NCI-H460 (cell line): ENCODE results near the gene ATP2B1. TPM values are rescaled to one million over a fixed set of nuclear protein-coding genes. Genes with fewer than 3 reads are reported as not detected.

ENCODE experiments used
- DNase-seq: peaks from one replicate; pipeline ENCODE4 v3.0.0-alpha.2; 2016; ENCODE audit warnings: low read depth; ENCODE audit errors: extremely low read depth
- total RNA-seq: library from RNA; depleted of rRNA; stranded (reverse); fragments of >200 nt; shearing (Covaris generic); gene quantifications from 2 replicates; pipeline ENCODE4 v1.2.3, GENCODE V29; 2014

ATP2B1 gene
- total RNA-seq, 1 experiment from 2014 or later: 228 TPM

DNA sequence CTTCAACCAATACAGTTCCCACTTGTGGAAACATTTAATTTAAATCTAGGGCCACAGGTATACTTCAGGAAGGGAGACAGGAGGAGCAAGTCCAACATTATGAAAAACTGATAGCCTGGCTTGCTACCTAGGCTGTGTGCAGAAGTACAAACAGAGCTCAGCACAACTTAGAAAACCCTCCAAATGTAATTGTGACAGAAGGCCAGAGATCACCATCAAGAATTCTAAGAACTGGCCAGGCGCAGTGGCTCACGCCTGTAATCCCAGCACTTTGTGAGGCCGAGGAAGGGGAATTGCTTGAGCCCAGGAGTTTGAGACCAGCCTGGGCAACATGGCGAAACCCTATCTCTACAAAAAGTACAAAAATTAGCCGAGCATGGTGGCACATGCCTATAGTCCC, 14.1 kb downstream of the ATP2B1 start:
- DNase-seq: no peak

DNA sequence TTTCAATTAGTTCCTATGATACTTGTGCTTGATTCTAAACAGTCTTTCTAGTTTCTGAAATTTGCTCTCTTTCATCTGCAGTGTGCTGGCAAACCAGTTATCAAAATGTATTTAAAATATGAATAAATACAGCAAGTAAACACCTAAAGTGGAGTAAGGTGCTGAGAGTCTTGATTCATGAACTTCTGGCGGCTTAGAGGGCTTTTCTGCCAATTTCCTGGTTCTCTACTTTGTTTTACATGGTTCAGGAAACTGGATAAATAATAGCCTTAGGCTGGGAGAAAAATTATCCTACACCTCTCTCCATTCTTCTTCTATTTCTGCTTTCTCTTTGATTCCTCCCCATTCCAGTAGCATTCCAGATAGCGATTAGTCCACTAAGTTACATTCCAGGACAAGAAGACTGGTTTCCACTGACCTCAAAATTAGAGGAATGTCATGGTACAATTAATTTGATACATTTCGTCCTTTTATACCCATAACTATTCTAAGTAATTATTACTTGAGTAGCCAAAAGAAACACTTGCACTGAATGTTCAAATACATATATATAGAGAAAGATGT, 14.9 kb downstream of the ATP2B1 start:
- DNase-seq: no peak

DNA sequence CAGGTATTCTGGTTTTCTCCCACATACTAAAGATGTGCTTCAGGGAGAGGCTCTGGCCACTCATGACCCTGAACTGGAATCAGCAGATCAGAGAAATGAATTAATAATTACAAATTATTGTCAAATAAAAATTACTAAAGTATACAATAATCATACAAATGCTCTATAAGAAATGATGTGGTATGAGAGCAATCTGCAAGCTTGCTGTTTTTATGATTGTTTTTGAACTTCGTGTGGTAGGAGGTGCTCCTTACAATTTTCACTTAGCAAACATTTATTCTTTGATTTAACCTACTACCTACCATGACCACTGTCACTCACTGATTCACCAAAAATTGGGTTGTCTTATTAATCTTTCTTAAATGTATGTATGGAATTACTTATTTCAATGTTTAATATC, 16.2 kb downstream of the ATP2B1 start:
- DNase-seq: no peak

DNA sequence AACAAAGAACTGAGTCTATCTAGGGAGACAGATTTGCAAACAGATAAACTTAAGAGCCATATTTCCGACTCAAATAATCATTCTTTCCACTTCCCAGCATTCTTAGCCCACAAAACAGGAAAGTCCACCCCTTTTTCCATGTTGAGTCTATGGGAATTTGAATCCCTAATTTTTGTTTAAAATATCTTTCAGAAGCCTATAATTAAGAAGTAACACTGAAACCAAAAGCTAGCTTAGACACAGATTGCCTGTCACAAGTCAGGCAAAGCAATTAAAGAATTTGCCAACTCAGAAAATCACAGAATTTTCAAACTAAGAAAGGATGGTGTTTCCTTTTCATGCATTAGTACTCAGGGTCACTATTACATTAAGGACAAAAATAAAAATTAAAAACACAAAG, 17.0 kb downstream of the ATP2B1 start:
- no peak for DNase-seq

DNA sequence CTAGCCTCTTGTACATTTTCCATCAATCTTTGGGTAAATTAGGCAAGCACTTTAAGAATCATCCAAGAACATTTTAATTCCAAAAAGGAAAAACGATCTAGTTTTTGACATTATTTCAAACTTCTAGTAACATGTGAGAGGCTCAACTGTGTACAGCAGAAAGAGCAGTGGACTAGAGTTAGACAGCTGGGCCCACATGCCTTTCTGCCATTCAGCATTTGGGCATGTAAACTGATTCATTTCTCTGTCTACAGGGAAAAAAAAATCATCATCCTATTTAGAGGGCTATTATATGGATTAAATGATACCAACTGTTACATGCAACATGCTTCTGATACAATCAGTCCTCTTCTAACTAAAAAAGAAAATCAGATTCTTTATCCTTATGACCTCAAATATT, 17.7 kb downstream of the ATP2B1 start:
- no peak for DNase-seq

DNA sequence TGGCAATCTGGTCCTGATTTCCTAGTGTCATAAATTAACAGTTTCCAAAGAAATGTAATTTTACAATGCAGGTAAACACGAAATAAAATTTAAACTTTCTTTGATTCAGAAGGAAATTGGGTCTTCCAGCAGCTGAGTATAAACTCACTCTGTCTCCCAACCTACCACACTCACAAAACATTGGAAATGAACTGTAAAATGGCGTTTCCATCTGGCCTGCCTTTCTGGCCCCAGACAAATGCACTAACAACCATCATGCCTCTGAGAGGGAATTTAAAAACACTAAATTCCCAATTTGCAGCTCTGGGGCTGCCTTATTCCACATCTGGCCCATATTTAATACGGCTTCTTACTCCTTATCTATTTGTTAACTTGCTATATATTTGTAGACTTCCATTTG, 19.3 kb downstream of the ATP2B1 start:
- no peak for DNase-seq

DNA sequence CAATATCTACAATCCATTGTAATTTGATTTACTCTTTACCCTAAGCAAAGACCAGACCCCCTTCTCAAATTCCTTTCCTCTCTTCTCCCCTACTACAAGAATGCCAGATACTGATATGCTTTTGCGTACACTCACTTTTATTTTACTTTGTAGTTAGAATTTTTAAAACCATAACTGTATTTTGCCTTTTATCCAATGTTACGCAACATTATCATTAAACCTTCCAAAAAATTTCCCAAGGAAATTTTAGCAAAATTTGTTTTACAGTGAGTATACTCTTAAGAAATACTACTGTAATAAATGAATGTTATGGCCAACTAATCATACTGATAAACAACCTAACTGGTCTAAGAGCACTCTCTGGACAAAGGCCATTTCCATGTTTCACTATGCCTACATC, 22.3 kb downstream of the ATP2B1 start:
- DNase-seq: no peak

DNA sequence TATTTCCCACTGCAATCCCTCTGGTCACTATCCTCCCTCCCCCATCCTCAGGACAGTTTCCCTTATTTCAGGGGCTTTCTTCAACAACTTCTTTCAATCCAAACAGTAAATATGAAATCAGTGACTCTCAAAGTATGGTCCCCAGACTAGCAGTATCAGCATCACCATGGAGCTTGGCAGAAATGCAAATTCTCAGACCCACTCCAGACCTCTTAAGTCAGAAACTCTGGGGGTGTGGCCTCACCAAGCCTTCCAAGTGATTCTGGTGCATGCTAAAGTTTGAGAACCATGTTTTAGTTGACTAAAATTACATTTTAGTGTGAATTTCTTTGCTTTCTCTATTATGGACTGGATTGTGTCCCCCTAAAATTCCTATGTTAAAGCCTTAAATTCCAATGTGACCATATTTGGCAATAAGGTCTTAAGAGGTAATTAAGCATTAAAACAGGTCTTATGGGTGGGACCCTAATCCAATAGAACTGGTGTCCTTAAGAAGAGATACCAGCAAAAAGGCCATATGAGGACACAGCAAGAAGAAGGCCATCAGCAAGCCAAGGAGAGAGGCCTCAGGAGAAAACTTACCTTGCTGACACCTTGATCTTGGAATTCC, 23.2 kb downstream of the ATP2B1 start:
- no peak for DNase-seq

DNA sequence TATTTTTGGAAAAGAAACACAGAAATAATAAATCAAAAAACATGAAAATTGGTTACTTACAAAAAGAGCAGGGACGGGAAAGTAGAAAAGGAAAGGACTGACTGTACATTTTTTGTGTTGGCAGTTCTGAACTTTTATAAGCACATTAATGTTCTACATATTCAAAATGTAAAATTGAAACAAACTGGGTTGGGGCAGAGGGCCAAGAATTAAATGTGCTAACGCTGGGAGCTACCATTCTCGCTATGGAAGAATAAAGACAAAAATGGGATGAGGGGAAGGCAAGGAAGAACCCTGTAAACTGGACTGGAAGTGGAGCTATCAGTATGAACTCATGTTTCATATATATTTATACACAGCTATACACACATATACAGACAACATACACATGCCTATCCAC, 24.5 kb downstream of the ATP2B1 start:
- DNase-seq: no peak

DNA sequence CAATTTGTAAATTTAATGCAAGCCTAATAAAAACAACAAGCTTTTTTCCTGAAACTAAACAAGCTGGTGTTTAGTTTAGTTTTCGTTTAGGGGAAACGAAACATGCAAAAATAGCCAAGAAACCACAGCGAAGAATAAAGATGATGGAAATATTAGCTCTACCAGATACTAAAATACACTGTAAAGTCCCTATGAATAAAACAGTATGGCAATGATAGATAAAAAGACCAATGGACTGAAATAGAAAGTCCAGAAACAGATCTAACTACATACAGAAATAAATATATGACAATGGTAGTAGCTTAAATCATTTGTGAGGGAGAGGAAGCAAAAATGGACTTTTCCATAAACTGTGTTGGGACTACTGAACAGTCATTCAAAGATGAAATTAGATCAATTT, 26.4 kb downstream of the ATP2B1 start:
- no peak for DNase-seq

DNA sequence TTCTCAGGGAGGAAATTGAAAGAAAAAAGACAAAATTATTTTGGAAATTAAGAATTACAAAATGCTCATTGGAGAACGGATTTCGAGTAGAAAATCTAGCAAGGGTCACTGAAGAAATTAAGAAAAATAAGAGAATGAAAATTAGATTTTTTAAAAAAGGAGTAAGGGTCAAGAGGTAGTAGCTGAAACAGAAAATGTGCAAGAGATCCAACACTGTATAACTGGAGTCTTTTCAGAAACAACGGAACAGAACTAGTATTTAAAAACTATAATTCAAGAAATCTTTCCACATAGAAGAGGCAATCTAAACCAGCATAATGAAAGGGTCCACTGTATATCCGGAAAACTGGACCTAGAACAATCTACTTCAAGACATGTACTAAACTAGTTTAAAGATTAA, 28.2 kb downstream of the ATP2B1 start:
- no peak for DNase-seq

DNA sequence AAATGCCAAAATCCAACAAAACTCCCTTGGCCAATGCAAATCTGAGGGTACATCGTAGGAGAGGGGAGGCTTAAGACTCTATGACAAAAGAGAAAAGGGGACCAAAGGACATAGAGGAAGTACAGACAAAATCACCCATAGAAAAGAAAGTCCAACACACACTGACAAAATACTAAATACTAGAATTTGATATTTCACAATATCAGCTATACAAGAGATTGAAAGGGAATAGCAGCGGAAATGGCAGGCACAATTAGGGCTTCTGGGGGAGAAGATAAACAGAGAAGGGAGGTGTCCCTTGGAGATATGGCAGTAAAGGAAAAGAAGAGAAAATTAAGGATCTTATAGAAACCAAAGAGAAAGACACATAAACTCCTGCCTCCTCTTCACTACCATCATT, 29.0 kb downstream of the ATP2B1 start:
- DNase-seq: no peak

DNA sequence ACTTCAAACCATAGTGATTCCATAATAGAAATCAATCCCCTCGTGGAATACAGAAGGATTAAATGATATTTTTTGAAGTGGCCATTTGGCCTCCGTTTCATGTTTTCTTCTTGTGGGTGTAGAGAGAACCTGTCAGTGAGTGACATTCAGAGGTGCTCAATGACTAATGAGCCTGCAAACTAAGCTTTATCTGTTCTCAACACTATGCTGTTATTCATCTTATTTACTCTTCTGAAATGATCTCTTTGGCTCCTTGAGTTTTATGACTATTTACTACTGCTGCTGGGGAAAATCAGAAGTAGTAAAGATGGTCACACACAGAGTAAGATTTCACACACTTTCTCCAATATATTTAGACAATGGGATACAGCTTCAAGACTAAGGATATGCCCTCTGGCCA, 30.4 kb downstream of the ATP2B1 start:
- no peak for DNase-seq

DNA sequence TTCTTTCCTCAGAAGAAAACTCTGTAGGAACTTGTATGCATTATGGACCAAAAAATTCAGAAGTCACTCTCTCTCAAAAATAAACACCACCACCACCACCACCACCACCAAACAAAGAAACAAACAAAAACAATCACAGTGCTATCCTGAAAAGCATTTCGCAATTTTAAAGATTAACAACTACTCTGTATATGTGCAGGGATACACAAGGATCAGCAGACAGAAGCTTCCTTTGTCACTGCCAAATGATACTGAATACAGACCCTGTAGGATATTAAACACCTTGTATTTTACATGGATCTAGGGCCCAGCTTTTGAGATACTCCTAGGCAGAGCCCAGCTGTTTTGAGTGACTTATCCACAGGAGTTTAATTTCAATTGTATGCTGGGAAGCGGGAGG, 31.7 kb downstream of the ATP2B1 start:
- no peak for DNase-seq

DNA sequence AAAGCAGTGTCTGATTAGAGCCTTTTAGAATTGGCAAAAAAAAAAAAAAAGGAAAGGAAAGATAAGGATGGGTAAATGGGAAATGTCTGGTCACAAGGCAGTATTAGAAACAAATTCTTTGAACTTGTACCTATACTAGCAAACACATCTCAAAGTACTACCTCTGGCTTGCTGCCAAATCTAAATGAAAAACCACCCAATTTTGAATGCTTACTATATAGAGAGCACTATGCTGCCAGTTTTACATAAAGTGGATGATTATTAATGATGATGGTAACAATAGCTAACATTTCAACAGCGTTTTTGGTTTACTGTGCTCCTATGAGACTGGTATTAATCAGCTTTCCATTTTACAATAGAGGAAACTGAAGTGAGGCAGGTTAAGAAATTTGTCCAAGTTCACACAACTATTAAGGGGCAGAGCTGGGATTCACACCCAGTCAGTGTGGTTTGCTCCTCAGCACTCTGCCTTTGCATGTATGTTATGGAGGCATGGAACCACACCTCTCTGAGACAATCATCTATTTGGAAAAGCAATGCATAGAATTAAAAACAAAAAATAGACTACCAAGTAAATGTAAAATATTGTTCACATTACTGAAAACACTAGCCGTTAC, 34.2 kb downstream of the ATP2B1 start:
- no peak for DNase-seq

DNA sequence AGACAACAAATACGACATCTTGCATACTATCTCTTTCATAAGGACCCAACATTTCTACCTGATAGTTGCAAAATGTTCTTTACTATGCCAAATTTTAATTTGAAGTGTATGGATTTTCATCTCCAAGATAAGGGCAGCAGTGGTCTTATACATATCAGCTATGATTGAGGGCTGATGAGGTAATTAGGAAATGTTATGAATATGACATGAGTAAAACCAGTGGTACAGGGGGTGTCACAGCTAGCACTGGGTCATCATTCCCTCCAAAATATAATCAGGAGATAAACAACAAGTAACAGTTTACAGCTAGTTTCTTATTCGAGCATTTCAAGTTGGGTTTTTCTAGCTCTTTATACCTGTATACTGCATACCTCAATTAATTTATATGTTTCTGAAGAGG, 35.0 kb downstream of the ATP2B1 start:
- no peak for DNase-seq

DNA sequence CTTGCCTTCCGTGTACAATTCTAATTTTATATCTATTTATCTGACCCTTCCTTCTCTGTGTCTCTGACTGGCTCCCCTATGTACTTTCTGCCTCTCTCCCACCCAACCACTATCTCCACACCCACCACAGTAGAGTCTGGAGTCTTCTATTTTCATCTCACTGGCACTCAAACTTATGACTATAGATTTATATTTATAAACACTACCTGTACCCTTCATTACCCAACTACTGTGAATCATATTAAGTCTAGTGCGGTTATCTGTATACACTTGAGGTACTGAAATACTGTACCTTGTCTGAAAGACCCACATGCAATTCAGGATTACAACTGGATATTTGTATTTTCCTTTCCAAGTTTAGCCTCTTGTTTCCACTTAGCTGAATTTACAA, 36.1 kb downstream of the ATP2B1 start:
- DNase-seq: no peak

DNA sequence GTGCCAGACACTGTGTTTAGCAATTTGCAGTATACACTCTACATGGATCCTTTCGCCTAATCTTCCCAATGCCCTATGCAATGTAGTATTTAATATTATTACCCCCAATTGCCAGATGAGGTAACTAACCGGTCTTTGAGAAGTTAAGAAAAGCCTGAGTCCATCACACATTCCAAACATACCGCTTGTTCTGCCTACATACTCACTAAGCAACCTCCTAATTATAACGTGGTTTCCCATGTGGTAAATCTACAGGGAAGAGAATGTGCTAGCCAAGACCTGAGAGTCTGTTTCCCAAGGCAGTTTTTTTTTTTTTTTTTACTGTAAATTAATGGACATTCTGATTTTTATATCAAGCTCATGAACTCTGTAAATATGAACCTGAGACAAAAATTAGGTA, 37.2 kb downstream of the ATP2B1 start:
- DNase-seq: no peak

DNA sequence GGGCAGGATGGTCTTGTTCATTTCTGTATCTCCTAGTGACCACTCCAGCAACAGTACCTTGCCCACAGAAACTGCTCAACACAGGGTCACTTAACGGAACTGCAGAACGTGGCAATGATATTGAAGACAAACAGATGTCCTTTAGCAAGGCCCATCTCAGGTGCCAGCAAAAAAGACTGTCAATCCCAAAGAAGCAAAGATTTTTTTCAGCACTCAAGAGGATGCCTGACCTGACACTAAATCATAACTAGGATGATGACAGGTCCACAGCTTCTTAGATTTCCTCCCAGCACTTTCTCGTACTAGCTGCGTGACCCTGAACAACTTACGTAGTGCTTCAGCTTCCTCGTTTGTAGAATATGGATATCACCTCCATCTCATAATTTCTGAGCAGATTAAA, 39.4 kb downstream of the ATP2B1 start:
- no peak for DNase-seq

DNA sequence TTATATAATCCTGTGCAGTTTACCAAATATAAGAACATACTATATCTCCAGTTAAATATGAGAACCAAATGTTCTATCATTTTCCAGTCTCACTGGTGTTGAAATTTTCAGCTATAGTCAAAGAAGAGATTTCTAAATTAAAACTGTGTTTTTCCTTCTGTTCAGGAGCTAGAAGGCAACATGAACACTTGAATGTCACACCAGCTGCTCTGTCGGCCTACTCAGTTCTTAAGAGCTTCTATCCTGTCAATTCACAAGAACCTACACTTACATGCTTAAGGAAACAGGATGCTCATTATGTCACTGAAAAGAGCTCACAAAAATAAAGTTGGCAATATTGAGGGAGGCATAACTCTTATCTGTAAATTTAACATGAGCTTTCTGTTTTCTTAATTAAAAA, 43.1 kb downstream of the ATP2B1 start:
- DNase-seq: no peak

DNA sequence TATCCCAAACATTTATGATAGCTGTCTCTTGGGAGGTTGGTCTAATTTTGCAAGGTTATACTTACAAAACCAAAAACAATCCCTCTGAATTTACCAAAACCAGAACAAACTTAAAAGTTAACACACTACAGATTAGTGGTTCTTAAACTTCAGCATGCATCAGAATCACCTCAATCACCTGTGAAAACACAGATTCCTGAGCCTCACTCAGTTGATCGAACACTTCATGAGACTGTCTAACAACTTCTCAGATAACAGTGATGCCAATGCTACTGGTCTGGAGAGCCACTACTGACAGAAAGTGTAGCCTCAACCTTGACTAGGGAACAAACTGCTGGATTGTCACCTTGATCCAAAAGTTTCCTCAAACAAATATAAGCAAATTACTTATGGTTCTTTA, 44.2 kb downstream of the ATP2B1 start:
- DNase-seq: no peak

DNA sequence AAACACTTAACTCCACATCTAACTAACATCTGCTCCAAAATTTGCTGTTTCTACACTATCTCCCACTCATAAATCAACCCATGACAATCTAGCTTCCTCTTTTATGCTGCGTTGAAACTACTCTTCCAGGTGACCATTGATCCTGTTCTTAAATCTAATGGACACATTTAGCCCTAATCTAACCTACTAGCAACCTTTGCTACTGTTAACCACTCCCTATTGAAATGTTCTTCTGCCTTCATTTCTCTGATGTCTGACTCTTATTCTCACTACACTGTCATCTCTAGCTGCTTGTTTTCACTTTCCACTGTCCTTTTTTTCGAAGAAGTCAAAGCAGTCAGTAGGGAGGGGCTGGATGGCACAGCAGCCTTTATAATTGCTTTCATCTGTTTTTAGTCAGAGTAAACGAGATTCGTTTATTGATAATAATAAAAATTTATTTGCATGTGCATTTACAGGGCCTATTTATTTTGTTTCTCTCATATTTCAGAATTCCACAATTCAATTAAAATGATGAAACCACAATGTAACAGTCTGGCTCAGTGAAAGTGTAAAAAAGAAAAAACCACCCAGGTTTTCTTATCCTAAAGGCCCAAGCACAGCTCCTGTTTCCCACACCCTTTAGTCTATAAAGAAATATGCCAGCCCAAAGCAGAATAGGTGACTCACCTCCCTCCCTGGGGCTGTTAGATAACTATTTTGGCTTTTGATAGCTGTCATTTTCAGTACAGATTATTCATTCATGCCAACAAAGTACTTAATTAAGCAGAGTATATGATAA, 44.9 kb downstream of the ATP2B1 start:
- DNase-seq: peak; percentile 19
